Dermis blood vessel endothelial cell (primary cell): ENCODE measurements around the gene VPS4A. TPM values are rescaled to one million over a fixed set of nuclear protein-coding genes. Genes with fewer than 3 reads are reported as not detected.

Experiments
- DNase-seq: peaks from one replicate; pipeline ENCODE4 v3.0.0; 2010
- total RNA-seq: library from RNA; depleted of rRNA; stranded (reverse); fragments of >200 nt; gene quantifications from 2 replicates; pipeline ENCODE4 v1.2.3, GENCODE V29; 2014

Gene VPS4A
- total RNA-seq, 1 donor from 2014 or later, result 35.4 TPM

DNA sequence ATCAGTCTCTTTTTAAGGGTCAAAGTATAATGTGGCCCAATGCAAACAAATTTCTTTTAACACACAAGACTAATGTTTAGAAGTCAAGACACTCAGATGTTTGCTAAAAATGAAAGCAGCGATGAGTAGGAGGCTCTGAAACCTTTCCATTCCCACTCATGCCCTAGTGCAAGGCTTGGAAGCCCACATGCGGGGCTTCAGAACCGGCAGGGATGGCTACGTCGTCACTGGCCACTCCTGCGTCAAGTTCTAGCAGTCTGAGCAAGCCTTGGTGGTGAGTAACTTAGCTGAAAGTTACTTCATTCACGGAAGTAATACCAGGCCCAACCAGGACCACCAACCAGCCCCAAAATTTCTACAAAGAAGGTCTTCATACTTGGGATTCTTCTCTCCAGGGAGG is 55.3 kb downstream of the VPS4A start:
- DNase-seq, result no peak

- peak; percentile 38 for DNase-seq
Measured at GRCh38 chr16:69367980-69368379, 56.8 kb downstream of the VPS4A start.

GRCh38 chr16:69368866-69369265 is 57.7 kb downstream of the VPS4A start:
- DNase-seq, result no peak

- DNase-seq, result no peak
Measured at GRCh38 chr16:69371564-69371963, 60.4 kb downstream of the VPS4A start.

DNA sequence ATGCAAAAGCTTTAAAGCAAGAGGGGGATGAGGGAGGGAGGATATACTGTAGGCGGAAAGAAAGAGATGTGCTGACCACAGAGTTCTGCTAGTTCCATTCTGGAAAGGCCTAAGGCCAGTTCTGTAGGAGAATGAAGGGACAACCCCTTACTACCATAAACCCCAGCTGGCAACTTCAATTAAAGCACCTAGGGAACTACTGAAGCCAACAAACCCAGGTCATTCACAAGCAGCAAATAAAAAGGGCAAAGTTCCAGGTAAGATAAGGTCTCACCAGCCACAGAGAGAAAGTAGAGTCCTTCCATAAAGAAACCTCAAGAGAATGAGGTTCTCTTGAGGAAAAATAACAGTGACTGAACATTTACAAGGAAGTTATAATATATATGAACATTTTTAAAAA is 61.9 kb downstream of the VPS4A start:
- no peak for DNase-seq

Other genes with a start within 250 kb of the VPS4A start
- 3.6 and 4.5 TPM in 2 replicates for gene HAS3, start 205.7 kb upstream of the VPS4A start, total RNA-seq
- gene CHTF8, start 178.8 kb upstream of the VPS4A start, total RNA-seq, result 89.9 and 160 TPM in 2 replicates
- gene UTP4, start 178.7 kb upstream of the VPS4A start, total RNA-seq, result 14.1 and 26.7 TPM in 2 replicates
- 91.0 and 185 TPM in 2 replicates for gene SNTB2, start 124.2 kb upstream of the VPS4A start, total RNA-seq
- gene PDF, start 19.2 kb downstream of the VPS4A start, total RNA-seq, result 15.1 and 19.3 TPM in 2 replicates
- gene COG8, start 28.2 kb downstream of the VPS4A start, total RNA-seq, result 37.4 and 43.1 TPM in 2 replicates
- 25.6 and 27.4 TPM in 2 replicates for gene NIP7, start 28.4 kb downstream of the VPS4A start, total RNA-seq
- 0.14 and 0.17 TPM in 2 replicates for gene TMED6, start 40.4 kb downstream of the VPS4A start, total RNA-seq
- gene TERF2, start 74.7 kb downstream of the VPS4A start, total RNA-seq, result 12.2 and 14.5 TPM in 2 replicates
- gene CYB5B, start 113.3 kb downstream of the VPS4A start, total RNA-seq, result 77.8 and 182 TPM in 2 replicates